Measurements from ENCODE around the gene RAPH1.
"Not testable (repeated sequence)": the region's sequence is repeated elsewhere in the genome, so short reads cannot be mapped to it uniquely, and the experiment has no call there.

Gene RAPH1

GRCh38 chr2:203440671-203441070, 94.4 kb downstream of the RAPH1 start:
- no peak overlapping the region for H3K4me3 ChIP-seq (ENCODE audit: low read depth, low read length)
- DNase-seq (ENCODE audit: low read depth) = no peak
- no peak for TF ChIP-seq CTCF (IDR thresholded peaks at IDR 0.05; ENCODE audit: insufficient read depth, low read depth, low read length, missing control alignments)

- no peak for DNase-seq (ENCODE audit: low read depth)
- TF ChIP-seq CTCF (IDR thresholded peaks at IDR 0.05; ENCODE audit: insufficient read depth, low read depth, low read length, missing control alignments) = no peak
- H3K4me3 ChIP-seq (ENCODE audit: low read depth, low read length) = no peak overlapping the region
These were observed 96.6 kb downstream of the RAPH1 start for GRCh38 chr2:203438528-203438927.

GRCh38 chr2:203437511-203437910, 97.6 kb downstream of the RAPH1 start:
- no peak overlapping the region for H3K4me3 ChIP-seq (ENCODE audit: low read depth, low read length)
- no peak for TF ChIP-seq CTCF (IDR thresholded peaks at IDR 0.05; ENCODE audit: insufficient read depth, low read depth, low read length, missing control alignments)
- DNase-seq (ENCODE audit: low read depth) = no peak

GRCh38 chr2:203436496-203436895, 98.6 kb downstream of the RAPH1 start:
- DNase-seq (ENCODE audit: low read depth) = no peak
- no peak overlapping the region for H3K4me3 ChIP-seq (ENCODE audit: low read depth, low read length)
- TF ChIP-seq CTCF (IDR thresholded peaks at IDR 0.05; ENCODE audit: insufficient read depth, low read depth, low read length, missing control alignments) = no peak

DNA sequence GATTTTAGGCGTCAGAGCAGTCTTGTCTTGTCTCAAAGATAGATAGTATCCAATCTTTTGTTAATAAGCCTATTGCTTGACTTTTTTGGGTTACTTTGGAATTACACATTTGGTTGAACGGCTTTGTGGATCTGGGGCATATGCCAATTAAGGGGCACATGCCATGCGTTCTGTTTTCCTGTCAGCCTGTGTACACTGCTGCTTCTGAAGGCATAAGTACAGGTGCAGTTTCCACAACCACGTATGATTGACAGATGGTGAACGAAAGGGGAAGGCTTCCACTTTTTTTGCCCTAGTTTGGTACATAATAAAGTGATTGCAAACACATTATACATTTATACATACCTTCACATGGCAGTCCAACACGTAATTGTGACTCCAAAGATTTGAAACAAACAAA, 102.3 kb downstream of the RAPH1 start:
- no peak for TF ChIP-seq CTCF (IDR thresholded peaks at IDR 0.05; ENCODE audit: insufficient read depth, low read depth, low read length, missing control alignments)
- no peak overlapping the region for H3K4me3 ChIP-seq (ENCODE audit: low read depth, low read length)
- DNase-seq (ENCODE audit: low read depth) = no peak

GRCh38 chr2:203431391-203432185, 103.5 kb downstream of the RAPH1 start:
- TF ChIP-seq CTCF (IDR thresholded peaks at IDR 0.05; ENCODE audit: insufficient read depth, low read depth, low read length, missing control alignments) = no peak
- no peak for DNase-seq (ENCODE audit: low read depth)
- H3K4me3 ChIP-seq (ENCODE audit: low read depth, low read length) = no peak overlapping the region

DNA sequence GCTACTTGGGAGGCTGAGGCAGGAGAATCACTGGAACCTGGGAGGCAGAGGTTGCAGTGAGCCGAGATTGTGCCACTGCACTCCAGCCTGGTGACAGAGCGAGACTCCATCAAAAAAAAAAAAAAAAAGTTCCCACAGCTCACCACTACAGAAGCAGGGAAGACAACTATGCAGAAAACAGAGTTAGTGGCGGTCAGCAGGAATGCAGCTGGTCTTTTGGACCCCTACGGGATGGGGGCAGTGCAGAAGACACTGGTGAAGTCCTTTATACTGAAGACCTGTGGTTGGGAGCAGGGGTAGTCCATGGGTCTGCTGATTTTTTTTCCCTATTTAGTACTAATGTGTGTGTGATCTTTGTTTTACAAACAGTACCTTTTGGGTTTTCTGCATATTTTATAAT, 105.5 kb downstream of the RAPH1 start:
- not testable (repeated sequence) for H3K4me3 ChIP-seq (ENCODE audit: low read depth, low read length); DNase-seq (ENCODE audit: low read depth)

Measured in GM12865 (cell line).